NCI-H2081 (cell line): ENCODE results near the gene TTC32.

Source experiments
- DNase-seq, 2 experiments: peaks; one replicate each; lab custom pipeline; 2025; lab: John Stamatoyannopoulos, UW

The TTC32 gene

GRCh38 chr2:19850056-19851050, 51.4 kb downstream of the TTC32 start:
- no peak for DNase-seq

GRCh38 chr2:19848952-19849351, 52.8 kb downstream of the TTC32 start:
- no peak for DNase-seq

DNA sequence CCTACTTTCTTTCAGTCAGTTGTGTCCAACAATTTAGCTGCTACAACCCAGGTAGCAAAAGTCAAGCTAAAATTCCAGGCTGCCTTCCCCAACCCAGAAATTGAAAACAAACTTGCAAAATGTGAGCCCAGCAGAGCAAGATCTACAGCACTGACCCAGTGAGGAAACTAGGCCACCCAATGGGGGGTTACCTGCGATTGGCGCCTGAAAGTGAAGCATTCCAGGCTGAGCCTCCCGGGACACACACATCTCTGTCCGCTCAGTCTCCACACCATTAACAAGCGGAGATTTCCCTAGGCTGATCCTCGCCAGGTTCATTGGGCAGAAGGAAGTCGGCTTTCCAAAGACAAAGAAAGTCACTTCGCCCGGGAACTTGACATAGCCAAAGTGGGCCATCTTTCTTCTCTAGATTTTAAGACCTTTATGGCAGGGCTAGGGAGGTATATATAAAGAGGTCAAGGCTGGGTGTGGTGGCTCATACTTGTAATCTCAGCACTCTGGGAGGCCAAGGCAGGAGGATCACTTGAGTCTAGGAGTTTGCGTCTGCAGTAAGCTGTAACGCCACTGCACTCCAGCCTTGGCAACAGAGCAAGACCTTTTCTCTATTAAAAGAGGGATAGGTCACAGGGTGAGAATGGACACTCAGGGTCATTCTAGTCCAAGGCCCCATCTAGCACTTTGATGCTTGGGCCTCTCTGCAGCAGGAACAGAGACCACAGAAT, 53.6 kb downstream of the TTC32 start:
- no peak for DNase-seq

DNA sequence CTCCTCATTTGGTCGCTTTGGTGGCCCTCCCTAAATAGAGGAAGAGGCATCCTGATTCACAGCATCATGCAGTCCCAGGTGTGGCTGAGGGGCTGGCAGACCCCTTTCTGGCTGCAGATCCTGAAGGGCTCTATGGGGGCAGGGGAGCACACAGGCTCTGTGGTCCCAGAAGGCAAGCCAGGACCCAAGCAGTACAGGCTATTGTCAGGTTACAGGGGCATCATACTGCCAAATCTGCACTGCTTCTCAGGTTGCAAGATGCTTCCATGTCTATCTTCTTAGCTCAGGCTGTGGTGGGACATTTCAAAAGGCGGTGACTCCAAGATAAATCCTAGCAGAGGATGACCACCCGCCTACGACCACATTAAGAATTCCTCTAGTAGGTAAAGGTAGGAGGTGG, 54.3 kb downstream of the TTC32 start:
- DNase-seq = no peak
